Type B pancreatic cell (in vitro differentiated cells): ENCODE data around the gene C12orf54. TPM values are rescaled to one million over a fixed set of nuclear protein-coding genes. Genes with fewer than 3 reads are reported as not detected.
"Not testable (repeated sequence)": the region's sequence is repeated elsewhere in the genome, so short reads cannot be mapped to it uniquely, and the experiment has no call there.

ENCODE experiments used
- DNase-seq: peaks from one replicate; pipeline ENCODE4 v3.0.0; 2021; ENCODE audit warnings: mixed read lengths; ENCODE audit not compliant: unreplicated experiment; ENCODE audit errors: extremely low spot score
- H3K27ac Mint-ChIP-seq: 2 replicates; pipeline ENCODE4 v1.8.0; 2021; ENCODE audit warnings: mild to moderate bottlenecking, mixed read lengths
- H3K27me3 Mint-ChIP-seq: 2 replicates; pipeline ENCODE4 v1.8.0; 2021; ENCODE audit warnings: mixed read lengths
- H3K36me3 Mint-ChIP-seq: 2 replicates; pipeline ENCODE4 v1.8.0; 2021; ENCODE audit warnings: mixed read lengths
- H3K4me1 Mint-ChIP-seq: one replicate; pipeline ENCODE4 v1.8.0; 2021; ENCODE audit warnings: mixed read lengths; ENCODE audit not compliant: unreplicated experiment
- H3K4me3 Mint-ChIP-seq: 2 replicates; pipeline ENCODE4 v1.8.0; 2021; ENCODE audit warnings: mild to moderate bottlenecking, mixed read lengths
- H3K9me3 Mint-ChIP-seq: 2 replicates; pipeline ENCODE4 v1.8.0; 2021; ENCODE audit warnings: mixed read lengths
- total RNA-seq: library from RNA; stranded (reverse); gene quantifications from 2 replicates; pipeline ENCODE4 v1.2.1, GENCODE V29; 2021; ENCODE audit warnings: low replicate concordance
- TF ChIP-seq, protein P1 (sequence below): fragments of 200-600 bp; sonication (generic); conservative IDR thresholded peaks from 2 replicates; pipeline ENCODE4 v1.5.0; 2021; ENCODE audit warnings: antibody characterized with exemption, mild to moderate bottlenecking

The C12orf54 gene
- total RNA-seq, 1 donor from 2014 or later: not detected

DNA sequence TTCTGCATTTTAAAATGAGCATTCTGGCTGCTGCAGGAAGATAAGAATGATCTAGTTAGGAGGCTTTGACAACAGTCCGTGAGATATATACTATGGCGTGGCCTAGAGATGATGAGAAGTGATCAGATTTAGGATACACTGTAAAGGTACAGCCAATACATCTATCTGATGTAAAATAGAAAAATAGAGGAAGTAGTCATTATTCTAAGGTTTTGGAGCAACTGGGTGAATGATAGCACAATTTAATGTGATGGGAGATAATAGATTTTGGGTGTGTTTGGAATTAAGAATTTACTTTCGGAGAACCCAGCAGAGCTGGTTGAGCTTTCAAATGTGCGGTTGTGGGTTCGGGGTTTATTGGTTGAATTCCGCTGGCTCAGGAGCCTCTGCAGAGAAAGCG lies 10.0 kb upstream of the C12orf54 start, which contains the start of gene ANP32D:
ANP32D (plus strand) TSS at position 301 of the 400 bp plus-strand sequence. CDS start 106 bp downstream, outside the sequence.
- Mint-ChIP-seq H3K4me3 (no peak within 1 kb of the TSS), H3K27me3 (no peaks in the 10 kb centered on the region), H3K36me3 (no peaks in the 10 kb centered on the region), H3K4me1 (no peaks in the 10 kb centered on the region), H3K9me3 (peaks cover 12% of the 10 kb centered on the region), H3K27ac (no peak within 1 kb of the TSS)
- TF ChIP-seq, protein P1, sequence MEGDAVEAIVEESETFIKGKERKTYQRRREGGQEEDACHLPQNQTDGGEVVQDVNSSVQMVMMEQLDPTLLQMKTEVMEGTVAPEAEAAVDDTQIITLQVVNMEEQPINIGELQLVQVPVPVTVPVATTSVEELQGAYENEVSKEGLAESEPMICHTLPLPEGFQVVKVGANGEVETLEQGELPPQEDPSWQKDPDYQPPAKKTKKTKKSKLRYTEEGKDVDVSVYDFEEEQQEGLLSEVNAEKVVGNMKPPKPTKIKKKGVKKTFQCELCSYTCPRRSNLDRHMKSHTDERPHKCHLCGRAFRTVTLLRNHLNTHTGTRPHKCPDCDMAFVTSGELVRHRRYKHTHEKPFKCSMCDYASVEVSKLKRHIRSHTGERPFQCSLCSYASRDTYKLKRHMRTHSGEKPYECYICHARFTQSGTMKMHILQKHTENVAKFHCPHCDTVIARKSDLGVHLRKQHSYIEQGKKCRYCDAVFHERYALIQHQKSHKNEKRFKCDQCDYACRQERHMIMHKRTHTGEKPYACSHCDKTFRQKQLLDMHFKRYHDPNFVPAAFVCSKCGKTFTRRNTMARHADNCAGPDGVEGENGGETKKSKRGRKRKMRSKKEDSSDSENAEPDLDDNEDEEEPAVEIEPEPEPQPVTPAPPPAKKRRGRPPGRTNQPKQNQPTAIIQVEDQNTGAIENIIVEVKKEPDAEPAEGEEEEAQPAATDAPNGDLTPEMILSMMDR: no peak
- DNase-seq: no peak

DNA sequence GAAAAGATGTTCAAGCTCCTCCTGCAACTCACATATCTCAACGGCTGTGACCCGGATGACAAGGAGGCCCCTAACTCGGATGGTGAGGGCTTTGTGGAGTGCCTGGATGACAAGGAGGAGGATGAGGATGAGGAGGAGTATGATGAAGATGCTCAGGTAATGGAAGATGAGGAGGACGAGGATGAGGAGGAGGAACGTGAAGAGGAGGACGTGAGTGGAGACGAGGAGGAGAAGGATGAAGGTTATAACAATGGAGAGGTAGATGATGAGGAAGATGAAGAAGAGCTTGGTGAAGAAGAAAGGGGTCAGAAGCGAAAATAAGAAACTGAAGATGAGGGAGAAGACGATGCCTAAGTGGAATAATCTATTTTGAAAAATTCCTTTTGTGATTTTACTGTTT lies 9.2 kb upstream of the C12orf54 start:
- Mint-ChIP-seq H3K27ac (no peak overlapping the region), H3K27me3 (no peaks in the 10 kb centered on the region), H3K9me3 (peaks cover 12% of the 10 kb centered on the region), H3K4me1 (no peaks in the 10 kb centered on the region), H3K4me3 (no peak overlapping the region), H3K36me3 (no peaks in the 10 kb centered on the region)
- no peak for DNase-seq
- TF ChIP-seq, protein P1: no peak

DNA sequence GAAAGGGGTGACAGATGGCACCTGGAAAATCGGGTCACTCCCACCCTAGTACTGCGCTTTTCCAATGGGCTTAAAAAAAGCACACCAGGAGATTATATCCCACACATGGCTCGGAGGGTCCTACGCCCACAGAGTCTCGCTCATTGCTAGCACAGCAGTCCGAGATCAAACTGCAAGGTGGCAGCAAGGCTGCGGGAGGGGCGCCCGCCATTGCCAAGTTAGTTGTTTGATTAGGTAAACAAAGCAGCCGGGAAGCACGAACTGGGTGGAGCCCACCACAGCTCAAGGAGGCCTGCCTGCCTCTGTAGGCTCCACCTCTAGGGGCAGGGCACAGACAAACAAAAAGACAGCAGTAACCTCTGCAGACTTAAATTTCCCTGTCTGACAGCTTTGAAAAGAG lies 7.8 kb upstream of the C12orf54 start:
- H3K4me3 Mint-ChIP-seq, DNase-seq, H3K4me1 Mint-ChIP-seq, H3K27ac Mint-ChIP-seq, H3K36me3 Mint-ChIP-seq, H3K27me3 Mint-ChIP-seq: not testable (repeated sequence)
- H3K9me3 Mint-ChIP-seq: peaks cover 12% of the 10 kb centered on the region

DNA sequence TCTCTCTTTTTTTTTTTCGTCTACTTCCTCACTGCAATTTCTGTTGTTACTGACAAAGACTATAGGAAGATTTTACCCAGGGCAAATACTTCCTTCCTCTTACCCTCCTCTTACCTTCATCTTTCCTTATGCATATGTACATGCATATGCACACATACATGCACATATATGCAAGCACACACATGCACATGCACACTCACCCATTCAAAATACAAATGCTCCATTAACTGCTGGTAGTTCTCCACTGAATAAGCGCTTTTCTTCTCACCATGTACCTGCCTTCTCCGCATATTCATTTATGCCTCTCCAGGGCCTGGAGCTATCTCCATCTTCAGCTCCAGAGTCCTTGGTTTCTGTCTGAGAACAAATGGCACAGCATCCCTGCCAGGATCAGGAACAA lies 632 bp downstream of the C12orf54 start:
- DNase-seq: no peak
- H3K36me3 Mint-ChIP-seq: no peaks in the 10 kb centered on the region
- H3K27ac Mint-ChIP-seq: no peak overlapping the region
- no peak overlapping the region for H3K4me3 Mint-ChIP-seq
- no peaks in the 10 kb centered on the region for H3K9me3 Mint-ChIP-seq
- H3K27me3 Mint-ChIP-seq: peaks cover 25% of the 10 kb centered on the region
- TF ChIP-seq, protein P1: no peak
- H3K4me1 Mint-ChIP-seq: no peaks in the 10 kb centered on the region

DNA sequence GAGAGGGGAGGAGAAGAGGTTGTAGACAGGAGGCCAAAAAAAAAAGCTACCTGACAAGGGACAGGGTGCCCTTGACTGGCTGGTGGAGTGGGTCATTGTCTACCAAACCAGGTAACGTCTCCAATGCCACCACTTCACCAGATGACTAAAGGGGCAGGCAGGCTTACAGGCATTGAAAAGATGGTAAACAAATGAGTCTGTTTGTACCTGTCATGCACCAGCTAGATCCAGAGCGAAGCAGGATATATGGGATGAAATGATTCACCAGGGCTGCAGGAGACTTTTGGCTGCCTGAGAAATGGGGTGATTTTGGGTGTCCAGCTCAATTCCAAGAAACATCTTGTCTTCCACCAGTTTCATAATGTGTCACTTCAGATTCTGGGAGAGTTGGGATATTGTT lies 4.0 kb downstream of the C12orf54 start:
- Mint-ChIP-seq H3K36me3 (no peaks in the 10 kb centered on the region), H3K27me3 (peaks cover 30% of the 10 kb centered on the region), H3K4me3 (no peak overlapping the region), H3K4me1 (no peaks in the 10 kb centered on the region), H3K9me3 (no peaks in the 10 kb centered on the region), H3K27ac (no peak overlapping the region)
- TF ChIP-seq, protein P1: no peak
- no peak for DNase-seq

DNA sequence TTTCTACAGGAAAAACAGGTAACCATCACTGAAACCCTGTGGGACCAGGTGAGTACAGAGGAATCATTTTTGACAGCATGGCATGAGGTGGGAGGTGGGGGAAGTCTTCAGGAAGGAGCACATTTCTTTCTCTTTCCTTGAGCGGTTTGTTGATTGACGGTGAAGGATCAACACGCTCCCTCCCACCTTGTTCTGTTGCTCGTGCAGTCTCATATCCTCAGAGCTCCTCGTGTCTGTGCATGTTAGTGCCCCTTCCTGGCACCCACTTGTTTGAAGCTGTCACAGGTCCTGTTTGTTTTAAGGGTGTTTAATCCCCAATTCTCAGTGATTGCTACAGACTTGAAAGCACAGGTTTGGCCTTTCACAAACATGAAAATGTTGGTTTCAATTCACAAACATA lies 4.4 kb downstream of the C12orf54 start:
- H3K27me3 Mint-ChIP-seq: peaks cover 33% of the 10 kb centered on the region
- no peaks in the 10 kb centered on the region for H3K9me3 Mint-ChIP-seq

More for the DNA sequence above, 4.4 kb downstream of the C12orf54 start:
- no peak overlapping the region for H3K4me3 Mint-ChIP-seq
- no peak overlapping the region for H3K27ac Mint-ChIP-seq
- no peaks in the 10 kb centered on the region for H3K4me1 Mint-ChIP-seq
- DNase-seq: no peak
- no peaks in the 10 kb centered on the region for H3K36me3 Mint-ChIP-seq
- TF ChIP-seq, protein P1: no peak
